ENCODE results near the gene ACVR1.
"Not testable (repeated sequence)": the region's sequence is repeated elsewhere in the genome, so short reads cannot be mapped to it uniquely, and the experiment has no call there.

The ACVR1 gene

DNA sequence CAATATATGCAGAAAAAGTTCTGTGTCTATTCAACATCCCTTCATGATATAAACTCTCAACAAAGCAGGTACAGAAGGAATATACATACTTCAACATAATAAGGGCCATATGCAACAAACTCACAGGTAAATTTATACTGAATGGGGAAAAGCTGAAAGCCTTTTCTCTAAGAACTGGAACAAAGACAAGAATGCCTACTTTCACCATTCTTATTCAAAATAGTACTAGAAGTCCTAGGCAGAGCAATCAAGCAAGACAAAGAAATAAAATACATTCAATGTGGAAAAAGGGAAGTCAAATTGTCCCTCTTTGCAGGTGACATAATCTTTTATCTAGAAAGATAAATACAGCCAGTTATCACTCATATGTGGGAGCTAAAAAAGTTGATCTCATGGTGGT lies 116.3 kb downstream of the ACVR1 start:
- TF ChIP-seq, protein P1, sequence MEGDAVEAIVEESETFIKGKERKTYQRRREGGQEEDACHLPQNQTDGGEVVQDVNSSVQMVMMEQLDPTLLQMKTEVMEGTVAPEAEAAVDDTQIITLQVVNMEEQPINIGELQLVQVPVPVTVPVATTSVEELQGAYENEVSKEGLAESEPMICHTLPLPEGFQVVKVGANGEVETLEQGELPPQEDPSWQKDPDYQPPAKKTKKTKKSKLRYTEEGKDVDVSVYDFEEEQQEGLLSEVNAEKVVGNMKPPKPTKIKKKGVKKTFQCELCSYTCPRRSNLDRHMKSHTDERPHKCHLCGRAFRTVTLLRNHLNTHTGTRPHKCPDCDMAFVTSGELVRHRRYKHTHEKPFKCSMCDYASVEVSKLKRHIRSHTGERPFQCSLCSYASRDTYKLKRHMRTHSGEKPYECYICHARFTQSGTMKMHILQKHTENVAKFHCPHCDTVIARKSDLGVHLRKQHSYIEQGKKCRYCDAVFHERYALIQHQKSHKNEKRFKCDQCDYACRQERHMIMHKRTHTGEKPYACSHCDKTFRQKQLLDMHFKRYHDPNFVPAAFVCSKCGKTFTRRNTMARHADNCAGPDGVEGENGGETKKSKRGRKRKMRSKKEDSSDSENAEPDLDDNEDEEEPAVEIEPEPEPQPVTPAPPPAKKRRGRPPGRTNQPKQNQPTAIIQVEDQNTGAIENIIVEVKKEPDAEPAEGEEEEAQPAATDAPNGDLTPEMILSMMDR (IDR thresholded peaks at IDR 0.05; ENCODE audit: low read depth, low read length, poor library complexity, severe bottlenecking): no peak
- no peak for TF ChIP-seq EZH2phosphoT487 (IDR thresholded peaks at IDR 0.05; ENCODE audit: borderline replicate concordance, low read length)
- Histone ChIP-seq H3K36me3 (ENCODE audit: control insufficient read depth, low read length) (no peaks in the 10 kb centered on the region), H3K27me3 (ENCODE audit: control insufficient read depth, low read length) (no peaks in the 10 kb centered on the region), H3K27ac (ENCODE audit: low read depth, low read length) (no peak overlapping the region), H3K9me2 (replicated peaks; ENCODE audit: control insufficient read depth, low read length) (no peaks in the 10 kb centered on the region), H3K9me3 (ENCODE audit: control insufficient read depth, insufficient read depth, low read length) (no peaks in the 10 kb centered on the region), H3K4me2 (ENCODE audit: low read length) (no peak overlapping the region), H3K4me3 (ENCODE audit: low read length) (no peak overlapping the region), H3K79me2 (ENCODE audit: control insufficient read depth, low read length) (no peaks in the 10 kb centered on the region), H4K20me1 (ENCODE audit: control insufficient read depth, insufficient read depth, low read depth, low read length) (no peaks in the 10 kb centered on the region), H3K4me1 (ENCODE audit: control insufficient read depth, low read length) (no peaks in the 10 kb centered on the region), H3F3A (ENCODE audit: control insufficient read depth, insufficient read depth) (no peaks in the 10 kb centered on the region)

DNA sequence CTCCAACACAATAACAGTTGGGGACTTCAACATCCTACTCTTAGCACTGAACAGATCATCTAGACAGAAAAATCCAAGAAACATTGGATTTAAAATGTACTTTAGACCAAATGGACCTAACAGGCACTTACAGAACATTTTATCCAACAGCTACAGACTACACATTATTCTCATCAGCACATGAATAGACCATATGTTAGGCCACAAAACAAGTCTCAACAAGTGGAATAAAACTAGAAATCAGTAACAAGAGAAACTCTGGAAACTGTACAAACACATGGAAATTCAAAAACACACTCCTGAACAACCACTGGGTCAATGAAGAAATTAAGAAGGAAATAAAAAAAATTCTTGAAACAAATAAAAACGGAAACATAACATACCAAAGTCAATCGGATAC lies 117.5 kb downstream of the ACVR1 start:
- no peak overlapping the region for H3K4me3 ChIP-seq (ENCODE audit: low read length)

GRCh38 chr2:157757500-157757899 lies 118.6 kb downstream of the ACVR1 start:
- H4K20me1 ChIP-seq (ENCODE audit: control insufficient read depth, insufficient read depth, low read depth, low read length): no peaks in the 10 kb centered on the region
- no peaks in the 10 kb centered on the region for H3K9me3 ChIP-seq (ENCODE audit: control insufficient read depth, insufficient read depth, low read length)
- no peaks in the 10 kb centered on the region for H3K9me2 ChIP-seq (replicated peaks; ENCODE audit: control insufficient read depth, low read length)
- no peaks in the 10 kb centered on the region for H3K79me2 ChIP-seq (ENCODE audit: control insufficient read depth, low read length)
- H3K36me3 ChIP-seq (ENCODE audit: control insufficient read depth, low read length): no peaks in the 10 kb centered on the region
- TF ChIP-seq EZH2phosphoT487 (IDR thresholded peaks at IDR 0.05; ENCODE audit: borderline replicate concordance, low read length): no peak
- TF ChIP-seq, protein P1 (IDR thresholded peaks at IDR 0.05; ENCODE audit: low read depth, low read length, poor library complexity, severe bottlenecking): no peak
- no peak overlapping the region for H3K27ac ChIP-seq (ENCODE audit: low read depth, low read length)
- H3F3A ChIP-seq (ENCODE audit: control insufficient read depth, insufficient read depth): no peaks in the 10 kb centered on the region
- no peak overlapping the region for H3K4me2 ChIP-seq (ENCODE audit: low read length)
- H3K4me3 ChIP-seq (ENCODE audit: low read length): no peak overlapping the region
- no peaks in the 10 kb centered on the region for H3K4me1 ChIP-seq (ENCODE audit: control insufficient read depth, low read length)
- no peaks in the 10 kb centered on the region for H3K27me3 ChIP-seq (ENCODE audit: control insufficient read depth, low read length)

More for the DNA sequence above, 117.5 kb downstream of the ACVR1 start:
- Histone ChIP-seq H3K36me3 (ENCODE audit: control insufficient read depth, low read length) (no peaks in the 10 kb centered on the region), H3K4me1 (ENCODE audit: control insufficient read depth, low read length) (no peaks in the 10 kb centered on the region), H3F3A (ENCODE audit: control insufficient read depth, insufficient read depth) (no peaks in the 10 kb centered on the region), H3K9me2 (replicated peaks; ENCODE audit: control insufficient read depth, low read length) (no peaks in the 10 kb centered on the region), H3K4me2 (ENCODE audit: low read length) (no peak overlapping the region), H3K9me3 (ENCODE audit: control insufficient read depth, insufficient read depth, low read length) (no peaks in the 10 kb centered on the region), H3K27me3 (ENCODE audit: control insufficient read depth, low read length) (no peaks in the 10 kb centered on the region), H4K20me1 (ENCODE audit: control insufficient read depth, insufficient read depth, low read depth, low read length) (no peaks in the 10 kb centered on the region), H3K79me2 (ENCODE audit: control insufficient read depth, low read length) (no peaks in the 10 kb centered on the region), H3K27ac (ENCODE audit: low read depth, low read length) (no peak overlapping the region)
- no peak for TF ChIP-seq EZH2phosphoT487 (IDR thresholded peaks at IDR 0.05; ENCODE audit: borderline replicate concordance, low read length)
- TF ChIP-seq, protein P1 (IDR thresholded peaks at IDR 0.05; ENCODE audit: low read depth, low read length, poor library complexity, severe bottlenecking): no peak

DNA sequence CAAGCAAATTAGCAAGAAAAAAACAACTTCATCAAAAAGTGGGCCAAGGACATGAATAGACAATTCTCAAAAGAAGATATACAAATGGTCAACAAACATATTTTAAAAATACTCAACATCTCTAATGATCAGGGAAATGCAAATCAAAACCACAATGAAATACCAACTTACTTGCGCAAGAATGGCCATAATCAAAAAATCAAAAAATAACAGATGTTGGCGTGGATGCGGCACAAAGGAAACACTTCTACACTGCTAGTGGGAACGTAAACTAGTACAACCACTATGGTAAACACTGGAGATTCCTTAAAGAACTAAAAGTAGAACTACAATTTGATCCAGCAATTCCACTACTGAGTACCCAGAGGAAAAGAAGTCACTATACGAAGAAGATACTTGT lies 119.7 kb downstream of the ACVR1 start:
- H3K4me3 ChIP-seq (ENCODE audit: low read length); H3K4me1 ChIP-seq (ENCODE audit: control insufficient read depth, low read length); H3K79me2 ChIP-seq (ENCODE audit: control insufficient read depth, low read length); H3K4me2 ChIP-seq (ENCODE audit: low read length); H3K27ac ChIP-seq (ENCODE audit: low read depth, low read length); H3K9me3 ChIP-seq (ENCODE audit: control insufficient read depth, insufficient read depth, low read length); H3F3A ChIP-seq (ENCODE audit: control insufficient read depth, insufficient read depth); H3K36me3 ChIP-seq (ENCODE audit: control insufficient read depth, low read length); H3K27me3 ChIP-seq (ENCODE audit: control insufficient read depth, low read length); H4K20me1 ChIP-seq (ENCODE audit: control insufficient read depth, insufficient read depth, low read depth, low read length); H3K9me2 ChIP-seq (replicated peaks; ENCODE audit: control insufficient read depth, low read length): not testable (repeated sequence)
